Cardiac muscle cell (in vitro differentiated cells and primary cell): ENCODE data around the gene GAS2. TPM values are rescaled to one million over a fixed set of nuclear protein-coding genes. Genes with fewer than 3 reads are reported as not detected.

Experiments
- DNase-seq, 2 donors: peaks; one replicate each; pipeline versions ENCODE4 v3.0.0 to v3.0.0-alpha.2; 2010 to 2017; ENCODE audit warnings: low read depth in 1 of 2, low spot score in 1 of 2
- H3K27ac ChIP-seq: fragments of 200-600 bp; sonication (generic); 2 replicates; pipeline ENCODE4 v1.5.1; 2016
- H3K27me3 ChIP-seq: fragments of 200-600 bp; sonication (generic); 2 replicates; pipeline ENCODE4 v1.6.0; 2016; ENCODE audit warnings: control low read depth
- H3K36me3 ChIP-seq: fragments of 200-600 bp; sonication (generic); 2 replicates; pipeline ENCODE4 v1.5.1; 2016; ENCODE audit warnings: control low read depth
- H3K4me1 ChIP-seq: fragments of 200-600 bp; sonication (generic); 2 replicates; pipeline ENCODE4 v1.8.1; 2017; ENCODE audit warnings: low read depth, mild to moderate bottlenecking, mixed run types
- H3K4me3 ChIP-seq: fragments of 200-600 bp; sonication (generic); 2 replicates; pipeline ENCODE4 v1.5.1; 2016; ENCODE audit warnings: mild to moderate bottlenecking
- H3K9me3 ChIP-seq: fragments of 200-600 bp; sonication (generic); 2 replicates; pipeline ENCODE4 v1.5.1; 2017; ENCODE audit warnings: low read depth, mild to moderate bottlenecking, control low read depth
- CTCF ChIP-seq: IDR thresholded peaks from 2 replicates; pipeline ENCODE4 v1.5.1; 2012; ENCODE audit warnings: low read depth, mild to moderate bottlenecking, low read length
- polyA plus RNA-seq: library from polyadenylated mRNA; unstranded; fragments of >200 nt; fragmentation: Nextera tagmentation; extraction: Ambion mirVana; gene quantifications from 2 replicates; pipeline ENCODE4 v1.2.1, GENCODE V29; 2016
- total RNA-seq: library from RNA; depleted of rRNA; stranded (reverse); fragments of >200 nt; gene quantifications from 2 replicates; pipeline ENCODE4 v1.2.3, GENCODE V29; 2016

The GAS2 gene
- total and polyA plus RNA-seq, 2 experiments from 2014 or later = 6.2 to 9.6 TPM

- Histone ChIP-seq H3K4me3 (no peak overlapping the region), H3K27ac (no peak overlapping the region), H3K27me3 (peaks cover 9% of the 10 kb centered on the region), H3K4me1 (no peaks in the 10 kb centered on the region), H3K36me3 (no peaks in the 10 kb centered on the region), H3K9me3 (no peaks in the 10 kb centered on the region)
- no peak for DNase-seq
- TF ChIP-seq CTCF = no peak
These were observed 141.0 kb downstream of the GAS2 start for GRCh38 chr11:22807391-22807790.

GRCh38 chr11:22807855-22808570, 141.6 kb downstream of the GAS2 start:
- DNase-seq = peak in 1 of 2 donors; percentile 64
- Histone ChIP-seq H3K9me3 (no peaks in the 10 kb centered on the region), H3K27ac (no peak overlapping the region), H3K4me3 (no peak overlapping the region), H3K4me1 (no peaks in the 10 kb centered on the region), H3K36me3 (no peaks in the 10 kb centered on the region), H3K27me3 (peaks cover 9% of the 10 kb centered on the region)
- no peak for TF ChIP-seq CTCF

DNA sequence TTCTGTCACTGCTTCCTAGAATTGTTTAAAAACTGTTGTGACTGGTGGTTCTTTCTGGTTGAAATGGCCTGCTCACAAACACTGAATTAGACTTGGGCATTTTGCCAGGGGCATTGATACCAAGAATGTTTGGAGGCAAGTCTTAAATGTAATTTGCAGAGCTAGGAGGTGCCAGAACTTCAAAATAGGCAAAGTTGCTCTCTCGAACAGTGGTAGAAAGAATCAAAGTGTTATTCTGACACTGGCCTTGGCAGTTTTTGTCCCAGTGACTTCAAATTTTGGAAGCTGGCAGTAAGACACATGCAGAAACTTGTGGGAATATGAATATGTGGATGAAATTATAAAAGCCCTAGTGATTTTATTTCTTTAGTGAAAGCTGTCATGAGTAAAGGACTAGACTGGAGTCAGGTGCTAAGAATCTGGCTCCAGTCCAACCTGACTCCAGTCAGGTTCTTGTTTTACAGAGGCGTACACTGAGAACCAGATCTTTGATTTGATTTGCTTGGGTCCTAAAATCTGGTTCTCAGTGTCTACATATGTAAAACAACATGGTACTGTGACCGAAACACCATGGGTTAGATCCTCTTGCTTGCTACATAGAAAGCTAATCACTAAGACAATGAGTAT, 142.3 kb downstream of the GAS2 start:
- Histone ChIP-seq H3K4me1 (no peaks in the 10 kb centered on the region), H3K27me3 (peaks cover 5% of the 10 kb centered on the region), H3K36me3 (no peaks in the 10 kb centered on the region), H3K4me3 (no peak overlapping the region), H3K27ac (no peak overlapping the region), H3K9me3 (no peaks in the 10 kb centered on the region)
- TF ChIP-seq CTCF = no peak
- DNase-seq = peak in 1 of 2 donors; percentile 38

- no peak overlapping the region for H3K27ac ChIP-seq
- no peaks in the 10 kb centered on the region for H3K9me3 ChIP-seq
- no peak for TF ChIP-seq CTCF
- no peaks in the 10 kb centered on the region for H3K4me1 ChIP-seq
- H3K27me3 ChIP-seq = no peaks in the 10 kb centered on the region
- H3K36me3 ChIP-seq = no peaks in the 10 kb centered on the region
- H3K4me3 ChIP-seq = no peak overlapping the region
- no peak for DNase-seq
These were observed 143.5 kb downstream of the GAS2 start for GRCh38 chr11:22809893-22810292.

- H3K27me3 ChIP-seq = no peaks in the 10 kb centered on the region
- no peak for DNase-seq
- H3K36me3 ChIP-seq = no peaks in the 10 kb centered on the region
- no peak overlapping the region for H3K4me3 ChIP-seq
- H3K4me1 ChIP-seq = no peaks in the 10 kb centered on the region
- no peak overlapping the region for H3K27ac ChIP-seq
- H3K9me3 ChIP-seq = no peaks in the 10 kb centered on the region
- TF ChIP-seq CTCF = no peak
These were observed 155.8 kb downstream of the GAS2 start for GRCh38 chr11:22822203-22822602.
